Fibroblast of lung (primary cell): ENCODE results near the gene CREG1. TPM values are rescaled to one million over a fixed set of nuclear protein-coding genes. Genes with fewer than 3 reads are reported as not detected.

Experiments
- DNase-seq, 2 donors: peaks; one replicate each; pipeline versions ENCODE4 v3.0.0 to v3.0.0-alpha.2; 2010; ENCODE audit warnings: low read depth in 2 of 2
- H2AFZ ChIP-seq: 2 replicates; pipeline ENCODE4 v1.5.1; 2012; ENCODE audit warnings: low read length, control low read depth, inconsistent platforms
- H3K27ac ChIP-seq: 2 replicates; pipeline ENCODE4 v1.5.1; 2011; ENCODE audit warnings: low read length, control low read depth; ENCODE audit not compliant: insufficient read depth
- H3K27me3 ChIP-seq: 2 replicates; pipeline ENCODE4 v1.5.1; 2011; ENCODE audit warnings: mild to moderate bottlenecking, low read length; ENCODE audit not compliant: control insufficient read depth, insufficient read depth
- H3K36me3 ChIP-seq: 2 replicates; pipeline ENCODE4 v1.5.1; 2011; ENCODE audit warnings: low read length; ENCODE audit not compliant: control insufficient read depth, insufficient read depth
- H3K4me1 ChIP-seq: 2 replicates; pipeline ENCODE4 v1.5.1; 2011; ENCODE audit warnings: low read length; ENCODE audit not compliant: control insufficient read depth, insufficient read depth; ENCODE audit errors: extremely low read depth
- H3K4me2 ChIP-seq: 2 replicates; pipeline ENCODE4 v1.5.1; 2011; ENCODE audit warnings: low read length, control low read depth; ENCODE audit not compliant: insufficient read depth; ENCODE audit errors: extremely low read depth
- H3K4me3 ChIP-seq, 4 experiments: fragments of 200-600 bp in 1 of 4; sonication (generic) in 1 of 4; replicated peaks in 1 of 4; 2 replicates each; pipeline ENCODE4 v1.5.1; 2011 to 2016; ENCODE audit warnings: low read length in 4 of 4, low read depth in 3 of 4, mild to moderate bottlenecking in 3 of 4, control low read depth in 2 of 4, inconsistent platforms in 1 of 4, mixed read lengths in 1 of 4; ENCODE audit not compliant: insufficient read depth in 1 of 4; ENCODE audit errors: control extremely low read depth in 1 of 4
- H3K79me2 ChIP-seq: 2 replicates; pipeline ENCODE4 v1.5.1; 2012; ENCODE audit warnings: mild to moderate bottlenecking, low read length, inconsistent platforms; ENCODE audit not compliant: control insufficient read depth, insufficient read depth
- H3K9ac ChIP-seq: 2 replicates; pipeline ENCODE4 v1.5.1; 2011; ENCODE audit warnings: mild to moderate bottlenecking, low read length, control low read depth; ENCODE audit not compliant: insufficient read depth
- H3K9me3 ChIP-seq: 2 replicates; pipeline ENCODE4 v1.5.1; 2012; ENCODE audit warnings: low read depth, low read length; ENCODE audit not compliant: control insufficient read depth, insufficient read depth
- H4K20me1 ChIP-seq: 2 replicates; pipeline ENCODE4 v1.5.1; 2011; ENCODE audit warnings: low read length; ENCODE audit not compliant: control insufficient read depth, insufficient read depth; ENCODE audit errors: extremely low read depth
- CTCF ChIP-seq, 2 donors: IDR thresholded peaks in 1 of 2; conservative IDR thresholded peaks in 1 of 2; 1 replicate in 1 of 2; 2 replicates in 1 of 2; pipeline ENCODE4 v1.5.1; 2011 to 2012; ENCODE audit warnings: low read length in 2 of 2, control low read depth in 1 of 2, inconsistent platforms in 1 of 2, low read depth in 1 of 2, mild to moderate bottlenecking in 1 of 2
- EZH2 ChIP-seq: IDR thresholded peaks from 2 replicates; pipeline ENCODE4 v1.5.1; 2012; ENCODE audit warnings: low read length, control low read depth, mild to moderate bottlenecking; ENCODE audit errors: missing control alignments
- polyA plus RNA-seq, 2 donors: library from polyadenylated mRNA; depleted of rRNA in 1 of 2; stranded (reverse) in 1 of 2; unstranded in 1 of 2; fragments of >200 nt; gene quantifications; 2 replicates each; pipeline ENCODE4 v1.2.1, GENCODE V29; 2011 to 2012; ENCODE audit warnings: missing spikeins in 1 of 2
- total RNA-seq: library from RNA; depleted of rRNA; stranded (reverse); fragments of >200 nt; gene quantifications from 2 replicates; pipeline ENCODE4 v1.2.1, GENCODE V29; 2014

Gene CREG1
- total and polyA plus RNA-seq, 2 donors (not counting 1 experiment from before 2014, with no cell fraction given): 58.5 to 75.5 TPM

DNA sequence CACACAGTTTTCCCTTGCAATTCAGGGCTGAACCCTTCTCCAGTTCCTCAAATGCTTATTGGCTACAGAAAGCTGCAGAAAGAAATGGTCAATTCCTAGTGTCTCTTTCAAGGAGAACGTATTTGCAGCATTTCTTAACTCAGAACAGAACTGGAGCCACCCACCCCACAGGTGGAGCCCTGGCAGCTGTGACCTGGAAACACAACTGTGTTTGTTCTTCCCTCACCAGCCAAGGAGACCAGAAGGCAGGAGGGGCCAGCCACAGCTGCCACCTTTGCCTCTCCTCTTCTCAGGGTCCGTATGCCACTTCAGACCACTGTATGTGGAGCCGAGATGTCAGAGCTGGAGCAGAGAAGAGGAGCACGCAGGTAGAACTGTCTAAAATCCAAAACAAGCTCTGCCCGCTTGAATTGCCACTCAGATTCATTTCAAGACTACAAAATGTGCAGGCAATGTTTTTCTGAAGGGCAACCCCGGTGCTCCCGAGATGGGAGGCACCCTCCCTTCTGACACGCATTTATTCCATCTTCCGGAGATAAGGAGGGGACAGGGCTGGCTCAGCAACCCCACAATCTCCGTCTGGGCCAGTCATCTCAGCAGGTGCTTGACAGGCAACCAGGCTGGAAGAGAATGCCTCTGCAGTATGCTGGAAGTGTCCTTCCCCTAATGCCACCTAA, 51.9 kb downstream of the CREG1 start:
- Histone ChIP-seq H3K4me1 (no peaks in the 10 kb centered on the region), H3K4me2 (no peak overlapping the region), H3K9me3 (no peaks in the 10 kb centered on the region), H3K27ac (no peak overlapping the region), H3K27me3 (peaks cover 3% of the 10 kb centered on the region), H3K4me3 (no peak overlapping the region), H3K36me3 (no peaks in the 10 kb centered on the region), H2AFZ (no peak overlapping the region), H3K9ac (no peak overlapping the region), H3K79me2 (no peaks in the 10 kb centered on the region), H4K20me1 (no peaks in the 10 kb centered on the region)
- TF ChIP-seq EZH2 (no peak), CTCF (conservative IDR thresholded peaks at IDR 0.05 in 1 of 2, IDR thresholded peaks at IDR 0.05 in 1 of 2; ENCODE audit: low read depth in 1 of 2, low read length in 2 of 2) (no peak)
- DNase-seq: no peak

GRCh38 chr1:167500283-167500860, 53.2 kb downstream of the CREG1 start:
- H3K9ac ChIP-seq: no peak overlapping the region
- no peaks in the 10 kb centered on the region for H4K20me1 ChIP-seq
- no peak overlapping the region for H3K4me3 ChIP-seq
- TF ChIP-seq CTCF (conservative IDR thresholded peaks at IDR 0.05 in 1 of 2, IDR thresholded peaks at IDR 0.05 in 1 of 2; ENCODE audit: low read depth in 1 of 2, low read length in 2 of 2): no peak
- TF ChIP-seq EZH2: no peak
- no peaks in the 10 kb centered on the region for H3K4me1 ChIP-seq
- no peaks in the 10 kb centered on the region for H3K9me3 ChIP-seq
- DNase-seq: no peak
- H3K36me3 ChIP-seq: no peaks in the 10 kb centered on the region
- no peaks in the 10 kb centered on the region for H3K79me2 ChIP-seq
- H3K27me3 ChIP-seq: peaks cover 3% of the 10 kb centered on the region
- no peak overlapping the region for H2AFZ ChIP-seq
- H3K27ac ChIP-seq: no peak overlapping the region
- no peak overlapping the region for H3K4me2 ChIP-seq

DNA sequence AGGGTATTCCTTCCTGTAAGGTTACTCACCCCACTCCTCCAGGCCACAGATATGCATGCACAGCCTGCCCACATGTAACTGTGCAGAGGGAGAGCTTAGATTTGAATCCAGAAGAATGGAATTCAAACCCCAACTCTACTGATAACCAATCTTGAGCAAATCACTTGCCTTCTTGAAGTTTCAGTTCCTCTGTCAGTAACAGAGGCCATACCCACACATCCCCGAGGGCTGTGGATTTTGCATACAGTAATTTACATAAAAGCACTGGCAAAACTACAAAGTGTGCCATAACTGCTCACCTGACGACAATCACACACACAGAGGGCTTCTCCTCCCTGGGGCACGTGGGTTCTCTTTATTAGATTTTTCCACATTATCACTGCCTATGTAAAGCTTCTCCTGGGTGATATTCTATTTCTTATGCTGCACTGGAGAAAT, 53.9 kb downstream of the CREG1 start:
- Histone ChIP-seq H3K9ac (no peak overlapping the region), H2AFZ (no peak overlapping the region), H4K20me1 (no peaks in the 10 kb centered on the region), H3K27me3 (peaks cover 3% of the 10 kb centered on the region), H3K4me1 (no peaks in the 10 kb centered on the region), H3K27ac (no peak overlapping the region), H3K79me2 (no peaks in the 10 kb centered on the region), H3K4me3 (no peak overlapping the region), H3K9me3 (no peaks in the 10 kb centered on the region), H3K36me3 (no peaks in the 10 kb centered on the region), H3K4me2 (no peak overlapping the region)
- TF ChIP-seq EZH2 (no peak), CTCF (conservative IDR thresholded peaks at IDR 0.05 in 1 of 2, IDR thresholded peaks at IDR 0.05 in 1 of 2; ENCODE audit: low read depth in 1 of 2, low read length in 2 of 2) (no peak)
- no peak for DNase-seq
